Right ventricle myocardium inferior (tissue), 1 donor: ENCODE measurements around the gene SNX10. TPM values are rescaled to one million over a fixed set of nuclear protein-coding genes. Genes with fewer than 3 reads are reported as not detected.

Experiments used
- ATAC-seq: fragments of 200-7000 bp; cut with Tn5 transposase; one replicate; pipeline ENCODE4 v1.9.1; 2020; ENCODE audit warnings: mild to moderate bottlenecking, moderate library complexity
- DNase-seq: peaks from one replicate; pipeline ENCODE4 v3.0.0; 2021; ENCODE audit errors: missing footprints
- intact Hi-C: fragments of 100-400 bp; cut with DNase I; formaldehyde crosslinking; loops from one replicate; pipeline ENCODE4 v1.11.0; 2022
- total RNA-seq: library from RNA; stranded (reverse); fragmentation: NEBNext Ultra II Directional; extraction: Animal tissue kit (Norgen Biotek cat#: 25700); gene quantifications from one replicate; pipeline ENCODE4 v1.2.1, GENCODE V29; 2021
- donor health status: DM: no; HTN: yes; CAD: no; lungs with severe emphysema.

Gene SNX10
- total RNA-seq, 1 donor from 2014 or later = 1.9 TPM

GRCh38 chr7:26381476-26382353, 90.1 kb downstream of the SNX10 start:
- intact Hi-C loops = no loop called here
- ATAC-seq (no peak), DNase-seq (no peak)

GRCh38 chr7:26385240-26385639, 93.6 kb downstream of the SNX10 start:
- ATAC-seq (no peak), DNase-seq (no peak)
- intact Hi-C loops = no loop called here

DNA sequence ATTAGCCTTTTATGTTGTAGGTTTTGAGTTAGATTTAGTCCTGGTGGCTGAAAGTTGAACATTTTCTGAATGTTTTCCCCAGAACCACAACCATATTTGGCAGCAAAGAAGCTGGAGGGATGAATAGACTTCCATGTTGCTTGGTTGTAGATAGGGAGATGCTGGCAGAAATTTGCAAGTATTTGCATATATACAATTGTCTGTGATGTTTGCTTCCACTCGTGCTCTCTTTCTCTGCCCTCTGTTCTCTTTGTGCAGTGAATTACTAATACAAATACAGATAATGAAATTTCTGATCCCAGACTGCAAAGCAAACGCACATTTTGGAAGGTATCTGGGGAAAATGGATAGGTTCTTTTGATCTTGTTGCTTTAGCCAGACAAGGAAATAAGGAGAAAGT, 96.1 kb downstream of the SNX10 start:
- intact Hi-C loops = no loop called here
- ATAC-seq (no peak), DNase-seq (no peak)

DNA sequence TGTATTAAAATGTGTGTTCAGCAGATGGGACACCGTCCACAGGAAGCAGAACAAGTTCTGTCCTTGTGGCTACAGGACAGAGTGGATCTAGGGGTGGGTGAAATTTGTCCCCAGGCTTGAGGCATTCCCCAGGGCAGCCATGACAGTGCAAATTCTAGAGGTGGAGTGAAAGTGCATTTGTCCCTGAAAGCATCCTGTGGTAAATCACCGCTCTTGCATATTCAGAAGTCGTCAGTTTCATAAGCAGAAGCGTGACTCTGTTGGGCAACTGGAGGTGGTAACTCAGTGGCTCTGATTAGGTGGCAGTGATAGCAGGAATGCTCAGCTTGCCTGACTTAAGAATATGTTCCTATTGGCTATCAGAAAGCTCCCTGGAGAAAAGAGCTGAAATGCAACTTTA, 96.6 kb downstream of the SNX10 start:
- intact Hi-C loops = no loop called here
- ATAC-seq (no peak), DNase-seq (no peak)

DNA sequence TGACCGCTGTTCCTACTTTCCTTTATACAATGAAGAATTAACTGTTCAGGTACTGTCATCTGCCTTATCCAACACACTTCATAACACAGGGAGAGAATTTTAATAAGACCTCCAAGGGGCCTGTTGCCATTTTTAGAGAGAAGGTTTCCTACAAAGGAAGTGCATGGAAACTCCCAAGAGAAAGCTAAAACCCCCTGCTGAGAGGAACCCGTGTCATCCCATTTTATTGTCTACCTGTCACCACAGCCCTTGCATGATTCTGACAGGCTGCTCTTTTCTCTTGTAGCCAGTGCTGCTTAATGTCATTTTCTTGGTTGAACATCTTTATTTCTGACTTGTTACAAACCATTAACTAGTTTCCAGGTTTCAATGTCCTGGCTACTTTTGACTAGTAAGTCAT, 98.4 kb downstream of the SNX10 start:
- ATAC-seq = no peak
- intact Hi-C loops = no loop called here
- DNase-seq = no peak

GRCh38 chr7:26393818-26394217, 102.2 kb downstream of the SNX10 start:
- intact Hi-C loops = no loop called here
- no peak for DNase-seq

GRCh38 chr7:26397332-26397731, 105.7 kb downstream of the SNX10 start:
- intact Hi-C loops = no loop called here
- DNase-seq (no peak), ATAC-seq (no peak)

More at GRCh38 chr7:26393818-26394217, 102.2 kb downstream of the SNX10 start:
- no peak for ATAC-seq

DNA sequence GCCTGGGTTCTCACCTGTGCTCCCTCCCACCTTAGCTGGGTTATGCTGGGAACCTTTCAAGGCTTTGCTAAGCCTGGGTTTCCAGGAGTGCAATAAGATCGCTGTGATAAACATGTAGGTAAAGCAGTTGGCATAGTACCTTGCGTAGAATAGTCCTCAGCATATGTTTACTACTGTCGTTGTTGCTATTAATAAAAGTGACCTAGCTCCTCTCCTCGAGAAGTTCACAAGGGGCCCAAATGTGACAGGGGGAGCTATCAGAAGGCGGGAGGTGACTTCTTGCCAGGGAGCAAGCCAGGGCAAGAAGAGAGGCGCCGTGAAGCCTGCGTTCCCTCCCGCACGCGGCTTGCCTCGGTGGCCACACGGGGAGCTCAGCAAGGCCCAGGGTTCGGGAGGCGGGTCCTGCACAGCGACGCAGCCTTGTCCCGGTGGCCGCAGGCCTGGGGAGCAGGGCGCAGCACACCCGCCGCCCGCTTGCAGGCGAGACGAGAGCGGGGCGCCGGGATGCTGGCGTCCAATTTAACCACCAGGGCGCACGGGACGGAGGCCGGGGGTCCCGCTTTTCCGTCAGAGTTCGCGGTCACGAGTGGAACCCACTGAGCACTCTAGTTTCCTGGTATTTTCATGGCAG, 106.2 kb downstream of the SNX10 start:
- DNase-seq = peak; percentile 72
- ATAC-seq = peak; percentile 70
- intact Hi-C loops = no loop called here

DNA sequence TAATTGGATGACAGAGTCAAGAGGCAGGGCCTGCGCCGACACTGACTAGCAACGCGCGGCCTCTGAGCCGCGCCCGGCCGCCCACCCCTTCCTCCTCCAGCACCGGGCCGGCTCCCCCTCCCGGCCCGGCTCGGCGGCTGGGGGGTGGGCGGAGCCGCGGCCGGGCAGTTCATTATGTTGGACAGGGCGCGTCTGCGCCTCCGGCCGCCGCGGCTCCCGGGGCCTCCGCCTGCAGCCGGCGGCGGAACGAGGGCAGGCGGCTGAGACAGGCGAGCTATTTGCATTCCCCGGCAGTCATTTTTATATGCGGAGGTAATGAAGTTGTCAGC, 106.7 kb downstream of the SNX10 start:
- intact Hi-C loops = no loop called here
- peak; percentile 94 for ATAC-seq
- peak; percentile 86 for DNase-seq

GRCh38 chr7:26398756-26399509, 107.3 kb downstream of the SNX10 start:
- ATAC-seq (peak; percentile 64), DNase-seq (peak; percentile 68)
- intact Hi-C loops = no loop called here

- ATAC-seq (no peak), DNase-seq (no peak)
- intact Hi-C loops = no loop called here
Observed at GRCh38 chr7:26399736-26400135, 108.1 kb downstream of the SNX10 start.

- ATAC-seq (no peak), DNase-seq (no peak)
- intact Hi-C loops = no loop called here
Observed at GRCh38 chr7:26403640-26404039, 112.0 kb downstream of the SNX10 start.

DNA sequence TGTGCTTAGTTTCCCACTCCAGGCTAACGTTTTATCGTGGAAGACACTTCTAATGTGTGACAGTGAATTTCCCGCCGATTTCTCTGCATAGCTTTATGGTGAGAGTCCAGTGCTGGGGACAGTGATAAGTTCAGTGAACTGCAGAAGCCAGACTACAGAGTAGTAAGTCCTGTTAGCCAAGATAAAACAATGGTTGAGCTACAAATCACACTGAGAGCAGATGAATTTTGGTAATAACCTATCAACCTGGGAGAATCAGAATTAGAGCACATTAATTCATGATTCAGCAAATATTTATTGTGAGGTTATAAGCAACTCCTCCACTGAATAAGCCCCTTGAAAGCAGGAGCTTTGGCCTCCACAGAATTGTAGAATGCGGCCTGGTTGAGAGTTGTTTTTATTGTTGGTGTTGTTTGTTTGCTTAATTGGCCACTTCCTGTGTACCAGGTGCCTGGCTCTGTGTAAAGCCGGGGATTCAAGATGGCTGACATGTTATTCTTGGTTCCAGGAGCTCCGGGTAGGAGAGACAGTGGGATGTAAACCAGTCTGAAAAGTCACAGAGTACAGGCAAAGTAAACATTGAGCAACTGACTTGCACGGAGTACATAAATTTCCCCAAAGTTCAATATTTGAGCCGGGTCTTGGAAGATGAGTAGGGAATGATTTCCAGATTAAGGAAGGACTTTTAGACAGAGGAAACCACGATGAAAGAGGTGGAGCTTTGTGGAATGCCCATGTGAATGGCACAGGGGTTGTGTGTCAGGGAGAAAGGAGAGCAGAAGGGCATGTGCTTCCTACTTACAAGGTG, 112.7 kb downstream of the SNX10 start:
- no peak for ATAC-seq
- intact Hi-C loops = no loop called here

GRCh38 chr7:26406433-26406832, 114.8 kb downstream of the SNX10 start:
- ATAC-seq (no peak), DNase-seq (no peak)
- intact Hi-C loops = no loop called here

More for the DNA sequence above, 112.7 kb downstream of the SNX10 start:
- no peak for DNase-seq

GRCh38 chr7:26409661-26410547, 118.2 kb downstream of the SNX10 start:
- intact Hi-C loops = no loop called here
- DNase-seq (no peak), ATAC-seq (no peak)

DNA sequence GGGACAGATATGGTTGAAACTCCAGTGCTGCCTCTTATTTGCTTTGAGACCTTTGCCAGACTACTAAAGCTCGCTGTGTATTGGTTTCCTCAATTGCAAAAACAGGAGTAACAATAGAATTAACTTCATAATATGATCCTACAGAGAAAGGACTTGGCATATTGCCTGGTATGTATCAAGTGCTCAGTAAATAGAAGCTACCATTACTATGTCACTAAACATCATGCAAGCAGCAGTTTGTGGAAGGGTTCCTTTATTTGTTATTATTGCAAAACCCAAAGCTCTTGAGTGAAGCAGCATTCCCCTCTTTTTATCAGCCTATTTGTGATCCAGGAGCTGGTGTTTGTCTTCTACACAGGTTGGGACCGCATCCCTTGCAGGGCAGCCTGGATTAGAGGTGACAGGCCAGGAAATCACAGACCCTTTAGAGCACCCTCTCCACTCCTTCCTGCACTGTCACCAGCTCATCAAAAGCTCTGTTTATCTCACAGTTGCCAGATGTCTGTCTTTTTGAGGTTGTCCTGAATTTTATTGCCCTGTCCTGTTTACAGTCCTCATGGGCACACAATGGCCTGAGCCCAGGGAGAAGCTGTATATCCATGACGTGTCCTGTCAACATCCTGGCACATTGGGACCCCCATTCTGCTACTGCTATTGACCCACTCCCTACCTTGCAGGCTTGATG, 121.5 kb downstream of the SNX10 start:
- ATAC-seq (no peak), DNase-seq (no peak)
- intact Hi-C loops = no loop called here

DNA sequence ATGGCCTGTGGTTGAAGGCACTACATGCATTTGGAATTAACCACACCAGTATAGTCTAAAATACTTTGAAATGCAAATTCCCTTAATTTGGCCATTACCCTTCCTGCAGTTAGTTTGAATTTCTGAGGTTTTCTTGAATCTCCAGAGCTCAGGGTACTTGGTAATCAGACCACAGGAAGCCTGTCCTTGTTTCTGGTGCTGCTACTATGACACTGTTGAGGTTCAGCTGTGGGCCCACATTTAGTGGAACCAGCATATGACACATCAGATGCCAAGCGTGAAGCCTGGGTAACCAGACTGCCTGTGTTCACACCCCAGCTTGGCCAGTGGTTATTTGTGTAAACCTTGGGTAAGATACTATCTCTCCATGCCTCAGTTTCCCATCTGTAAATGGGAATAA, 124.3 kb downstream of the SNX10 start:
- DNase-seq = no peak
- intact Hi-C loops = no loop called here
- ATAC-seq = no peak
